Pancreas (tissue), 10 donors: Measurements from ENCODE around the gene DBR1. TPM values are rescaled to one million over a fixed set of nuclear protein-coding genes. Genes with fewer than 3 reads are reported as not detected.
A peak's percentile ranks its signal among the peaks of the same experiment; 100 is the strongest.

ENCODE experiments used
- ATAC-seq, 4 donors: fragments of 200-7000 bp; cut with Tn5 transposase; one replicate each; pipeline versions ENCODE4 v1.8.0 to v1.9.1; 2020; ENCODE audit warnings: mild to moderate bottlenecking in 4 of 4, moderate library complexity in 4 of 4
- DNase-seq, 6 donors: peaks; one replicate each; pipeline ENCODE4 v3.0.0-alpha.2; 2020
- FAIRE-seq: peaks from 2 replicates; lab custom pipeline; 2012; peaks lifted over from hg19 to GRCh38; lab: Jason Lieb, UNC
- H3K27ac ChIP-seq, 4 donors: fragments of 200-600 bp; sonication (generic); 1 replicate in 3 of 4; 2 replicates in 1 of 4; pipeline versions ENCODE4 v1.5.0 to v1.8.0; 2020
- H3K27me3 ChIP-seq, 4 donors: fragments of 200-600 bp; one replicate each; pipeline ENCODE4 v1.8.0; 2021
- H3K36me3 ChIP-seq, 3 donors: fragments of 200-600 bp; sonication (generic) in 1 of 3; one replicate each; pipeline versions ENCODE4 v1.5.0 to v1.8.0; 2020 to 2021
- H3K4me1 ChIP-seq, 3 donors: fragments of 200-600 bp; one replicate each; pipeline ENCODE4 v1.8.0; 2021
- H3K4me3 ChIP-seq, 4 donors: fragments of 200-600 bp; sonication (generic) in 2 of 4; one replicate each; pipeline versions ENCODE4 v1.5.0 to v1.8.0; 2020 to 2021
- H3K9me3 ChIP-seq, 4 donors: fragments of 200-600 bp; one replicate each; pipeline ENCODE4 v1.8.0; 2021
- CTCF ChIP-seq, 4 donors: fragments of 200-600 bp; sonication (generic) in 3 of 4; IDR thresholded peaks; one replicate each; pipeline versions ENCODE4 v1.5.0 to v1.8.0; 2021; ENCODE audit warnings: antibody characterized with exemption in 4 of 4
- WGBS, 2 donors: extraction: QIAGEN DNeasy Blood & Tissue Kit; methylation state at CpG; one replicate each; pipeline ENCODE4 v1.1.7; 2013; 5-methylcytosine and 5-hydroxymethylcytosine counted together
- intact Hi-C, 3 donors: fragments of 100-400 bp; cut with DNase I; formaldehyde crosslinking; loops; one replicate each; pipeline versions ENCODE4 v1.11.1 to v1.14.2; 2022
- polyA plus RNA-seq, 2 donors: library from polyadenylated mRNA; stranded (reverse); fragments of 200-250 nt; gene quantifications; one replicate each; pipeline ENCODE4 v1.2.3, GENCODE V29; 2013
- total RNA-seq, 6 donors: library from RNA; stranded (reverse); fragmentation: NEBNext Ultra II Directional in 4 of 6; extraction: Animal tissue kit (Norgen Biotek cat#: 25700) in 4 of 6; gene quantifications; one replicate each; pipeline versions ENCODE4 v1.2.1 to v1.2.4, GENCODE V29; 2021 to 2023
- donor health status: healthy with polysubstance abuse.
- donor health status: DM: no; HTN: no; CAD: no; lungs with moderate emphysema.
- donor health status: DM: no; HTN: no; CAD: no.
- donor health status: control.
- donor health status: control.
- donor health status: Bipolar disorder and iron deficiency.
- donor health status: DM: yes; HTN: yes; CAD: no.
- donor health status: DM: no; HTN: no; CAD: no.
- donor health status: DM: no; HTN: no; CAD: no.
- donor health status: DM: yes; HTN: yes; CAD: no.

DBR1 gene
- total and polyA plus RNA-seq, 8 donors = 3.5 to 12.2 (median 6.3) TPM

GRCh38 chr3:138197524-138197923, 22.8 kb upstream of the DBR1 start:
- Histone ChIP-seq H3K4me1 (no peaks in the 10 kb centered on the region), H3K27me3 (no peaks in the 10 kb centered on the region), H3K36me3 (no peaks in the 10 kb centered on the region), H3K9me3 (no peaks in the 10 kb centered on the region), H3K27ac (no peak overlapping the region), H3K4me3 (no peak overlapping the region)
- 46 to 54% methylated on average over 1 of the region's 1 CpG for WGBS, 2 donors
- no peak for ATAC-seq
- no peak for FAIRE-seq
- intact Hi-C loops = no loop called here
- TF ChIP-seq CTCF (IDR thresholded peaks at IDR 0.05) = no peak
- DNase-seq = no peak

- Histone ChIP-seq H3K27me3 (no peaks in the 10 kb centered on the region), H3K9me3 (no peaks in the 10 kb centered on the region), H3K36me3 (no peaks in the 10 kb centered on the region), H3K27ac (no peak overlapping the region), H3K4me1 (no peaks in the 10 kb centered on the region), H3K4me3 (no peak overlapping the region)
- peak in 1 of 6 donors; percentile 21 for DNase-seq
- intact Hi-C loops = no loop called here
- TF ChIP-seq CTCF (IDR thresholded peaks at IDR 0.05) = no peak
- 38 to 39% methylated on average over 5 of the region's 5 CpGs for WGBS, 2 donors
- FAIRE-seq = no peak
- peak; percentile 71 to 92 (median 79) for ATAC-seq
Measured at GRCh38 chr3:138197058-138197457, 22.3 kb upstream of the DBR1 start.

GRCh38 chr3:138196023-138196422, 21.3 kb upstream of the DBR1 start:
- H3K27ac ChIP-seq = no peak overlapping the region
- no peak for DNase-seq
- no peak for ATAC-seq
- no peaks in the 10 kb centered on the region for H3K9me3 ChIP-seq
- H3K4me3 ChIP-seq = no peak overlapping the region
- no peaks in the 10 kb centered on the region for H3K4me1 ChIP-seq
- H3K36me3 ChIP-seq = no peaks in the 10 kb centered on the region
- WGBS, 2 donors = 95 to 96% methylated on average over 2 of the region's 2 CpGs
- intact Hi-C loops = no loop called here
- H3K27me3 ChIP-seq = no peaks in the 10 kb centered on the region
- TF ChIP-seq CTCF (IDR thresholded peaks at IDR 0.05) = no peak
- no peak for FAIRE-seq

GRCh38 chr3:138195481-138195880, 20.8 kb upstream of the DBR1 start:
- no peaks in the 10 kb centered on the region for H3K9me3 ChIP-seq
- H3K36me3 ChIP-seq = no peaks in the 10 kb centered on the region
- no peaks in the 10 kb centered on the region for H3K27me3 ChIP-seq
- DNase-seq (no peak), ATAC-seq (no peak), FAIRE-seq (no peak)
- no peak for TF ChIP-seq CTCF (IDR thresholded peaks at IDR 0.05)
- intact Hi-C loops = no loop called here
- no peak overlapping the region for H3K27ac ChIP-seq
- H3K4me3 ChIP-seq = no peak overlapping the region
- WGBS, 2 donors = 56 to 59% methylated on average over 2 of the region's 2 CpGs
- H3K4me1 ChIP-seq = no peaks in the 10 kb centered on the region

GRCh38 chr3:138188013-138188730, 13.5 kb upstream of the DBR1 start:
- intact Hi-C loops = no loop called here
- ATAC-seq = peak in 3 of 4 donors; percentile 32 to 48 (median 38)

More at GRCh38 chr3:138188013-138188730, 13.5 kb upstream of the DBR1 start:
- Histone ChIP-seq H3K27ac (peak overlapping the region; percentile 87 to 96 (median 90)), H3K4me3 (peak overlapping the region; percentile 76 to 90 (median 84)), H3K9me3 (no peaks in the 10 kb centered on the region), H3K27me3 (no peaks in the 10 kb centered on the region), H3K4me1 (peaks cover 0 to 20% (median 11%) of the 10 kb centered on the region in 3 donors), H3K36me3 (no peaks in the 10 kb centered on the region)
- no peak for FAIRE-seq
- DNase-seq = no peak
- WGBS, 2 donors = 1 to 2% methylated on average over 17 of the region's 17 CpGs
- TF ChIP-seq CTCF (IDR thresholded peaks at IDR 0.05) = no peak
